ENCODE measurements around the gene ALG5. TPM values are rescaled to one million over a fixed set of nuclear protein-coding genes. Genes with fewer than 3 reads are reported as not detected.

ALG5 gene
- total and polyA plus RNA-seq, 7 donors = 15.0 to 44.9 (median 24.6) TPM

- Histone ChIP-seq H3K27me3 (no peaks in the 10 kb centered on the region), H3K9me3 (no peaks in the 10 kb centered on the region), H3K27ac (peak overlapping the region; percentile 81 to 89 (median 89)), H3K36me3 (no peaks in the 10 kb centered on the region), H3K4me1 (peaks cover 0 to 55% (median 38%) of the 10 kb centered on the region in 4 donors), H3K4me3 (peak overlapping the region; percentile 51 to 73 (median 68))
- TF ChIP-seq POLR2AphosphoS5 (IDR thresholded peaks at IDR 0.05) (peak in 1 of 4 donors; percentile 27), CTCF (IDR thresholded peaks at IDR 0.05) (no peak)
- 1 to 2% methylated on average over 51 of the region's 51 CpGs for WGBS, 2 donors
- intact Hi-C loops (cut with DNase I) = loop anchor here (5.0 kb wide), 2 partner anchors 78 to 102 kb away; partner anchors contain the start of genes ALG5 and RFXAP
- peak; percentile 68 for DNase-seq
Observed at GRCh38 chr13:36919171-36919832, 79.8 kb downstream of the ALG5 start.

- 27 to 33% methylated on average over 12 of the region's 12 CpGs for WGBS, 2 donors
- Histone ChIP-seq H3K36me3 (no peaks in the 10 kb centered on the region), H3K27me3 (no peaks in the 10 kb centered on the region), H3K4me1 (peaks cover 0 to 55% (median 38%) of the 10 kb centered on the region in 4 donors), H3K9me3 (no peaks in the 10 kb centered on the region), H3K4me3 (peak overlapping the region; percentile 51 to 73 (median 68)), H3K27ac (peak overlapping the region; percentile 81 to 89 (median 89))
- DNase-seq = no peak
- intact Hi-C loops (cut with DNase I) = loop anchor here (5.0 kb wide), 2 partner anchors 79 to 101 kb away; partner anchors contain the start of genes ALG5 and RFXAP
- TF ChIP-seq CTCF (IDR thresholded peaks at IDR 0.05) = no peak
- no peak for TF ChIP-seq EP300 (IDR thresholded peaks at IDR 0.05)
- no peak for TF ChIP-seq POLR2AphosphoS5 (IDR thresholded peaks at IDR 0.05)
- TF ChIP-seq POLR2A (IDR thresholded peaks at IDR 0.05) = no peak
Observed at GRCh38 chr13:36918246-36919131, 80.7 kb downstream of the ALG5 start.

GRCh38 chr13:36917311-36917710, 81.8 kb downstream of the ALG5 start:
- WGBS, 2 donors = 24 to 61% methylated on average over 3 of the region's 3 CpGs
- TF ChIP-seq CTCF (IDR thresholded peaks at IDR 0.05) (no peak), EP300 (IDR thresholded peaks at IDR 0.05) (no peak), POLR2AphosphoS5 (IDR thresholded peaks at IDR 0.05) (no peak), POLR2A (IDR thresholded peaks at IDR 0.05) (no peak)
- no peaks in the 10 kb centered on the region for H3K27me3 ChIP-seq
- intact Hi-C loops (cut with DNase I) = loop anchor here (5.0 kb wide), 2 partner anchors 80 to 100 kb away; partner anchors contain the start of genes ALG5 and RFXAP
- no peaks in the 10 kb centered on the region for H3K36me3 ChIP-seq
- no peaks in the 10 kb centered on the region for H3K9me3 ChIP-seq
- H3K4me3 ChIP-seq = no peak overlapping the region
- peak overlapping the region in 3 of 4 donors; percentile 89 for H3K27ac ChIP-seq
- no peak for DNase-seq
- H3K4me1 ChIP-seq = peaks cover 0 to 55% (median 41%) of the 10 kb centered on the region in 4 donors

GRCh38 chr13:36915896-36916640, 83.1 kb downstream of the ALG5 start:
- Histone ChIP-seq H3K4me1 (peaks cover 0 to 54% (median 39%) of the 10 kb centered on the region in 4 donors), H3K27ac (peak overlapping the region in 3 of 4 donors; percentile 89)
- intact Hi-C loops (cut with DNase I) = loop anchor here (5.0 kb wide), 2 partner anchors 81 to 99 kb away; partner anchors contain the start of genes ALG5 and RFXAP

More at GRCh38 chr13:36915896-36916640, 83.1 kb downstream of the ALG5 start:
- 92 to 95% methylated on average over 6 of the region's 6 CpGs for WGBS, 2 donors
- H3K4me3 ChIP-seq = no peak overlapping the region
- TF ChIP-seq CTCF (IDR thresholded peaks at IDR 0.05) = no peak
- no peak for TF ChIP-seq EP300 (IDR thresholded peaks at IDR 0.05)
- no peak for TF ChIP-seq POLR2A (IDR thresholded peaks at IDR 0.05)
- TF ChIP-seq POLR2AphosphoS5 (IDR thresholded peaks at IDR 0.05) = no peak
- no peaks in the 10 kb centered on the region for H3K36me3 ChIP-seq
- no peaks in the 10 kb centered on the region for H3K9me3 ChIP-seq
- DNase-seq = no peak
- H3K27me3 ChIP-seq = no peaks in the 10 kb centered on the region

Data from sigmoid colon (tissue), 7 donors.